ENCODE data around the gene PINK1.
"Not testable (repeated sequence)": the region's sequence is repeated elsewhere in the genome, so short reads cannot be mapped to it uniquely, and the experiment has no call there.

PINK1 gene

DNA sequence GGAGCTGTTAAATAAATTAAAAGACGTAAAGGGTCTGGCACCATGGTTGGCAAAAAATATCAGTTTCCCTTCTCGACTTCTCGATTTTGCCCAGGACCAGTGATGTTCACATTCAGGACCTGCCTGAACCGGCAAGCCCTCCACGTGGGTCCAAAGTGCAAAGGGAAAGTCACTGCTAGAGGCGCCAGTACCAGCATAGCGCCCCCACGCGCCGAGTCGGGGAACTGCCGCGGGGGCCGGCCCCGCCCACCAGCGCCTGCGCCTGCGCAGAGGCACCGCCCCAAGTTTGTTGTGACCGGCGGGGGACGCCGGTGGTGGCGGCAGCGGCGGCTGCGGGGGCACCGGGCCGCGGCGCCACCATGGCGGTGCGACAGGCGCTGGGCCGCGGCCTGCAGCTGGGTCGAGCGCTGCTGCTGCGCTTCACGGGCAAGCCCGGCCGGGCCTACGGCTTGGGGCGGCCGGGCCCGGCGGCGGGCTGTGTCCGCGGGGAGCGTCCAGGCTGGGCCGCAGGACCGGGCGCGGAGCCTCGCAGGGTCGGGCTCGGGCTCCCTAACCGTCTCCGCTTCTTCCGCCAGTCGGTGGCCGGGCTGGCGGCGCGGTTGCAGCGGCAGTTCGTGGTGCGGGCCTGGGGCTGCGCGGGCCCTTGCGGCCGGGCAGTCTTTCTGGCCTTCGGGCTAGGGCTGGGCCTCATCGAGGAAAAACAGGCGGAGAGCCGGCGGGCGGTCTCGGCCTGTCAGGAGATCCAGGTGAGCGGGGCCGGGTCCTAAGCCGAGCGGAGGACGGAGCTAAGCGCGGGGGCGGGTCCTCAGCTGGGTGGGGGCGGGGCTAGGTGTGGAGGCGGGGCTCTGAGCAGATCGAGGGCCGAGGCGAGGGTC, at the start of gene PINK1:
Gene PINK1, plus strand, starts transcription at position 269 of the 875 bp plus-strand sequence. Its CDS starts 91 bp downstream, at position 360.
- ATAC-seq = peak; percentile 88 to 89

DNA sequence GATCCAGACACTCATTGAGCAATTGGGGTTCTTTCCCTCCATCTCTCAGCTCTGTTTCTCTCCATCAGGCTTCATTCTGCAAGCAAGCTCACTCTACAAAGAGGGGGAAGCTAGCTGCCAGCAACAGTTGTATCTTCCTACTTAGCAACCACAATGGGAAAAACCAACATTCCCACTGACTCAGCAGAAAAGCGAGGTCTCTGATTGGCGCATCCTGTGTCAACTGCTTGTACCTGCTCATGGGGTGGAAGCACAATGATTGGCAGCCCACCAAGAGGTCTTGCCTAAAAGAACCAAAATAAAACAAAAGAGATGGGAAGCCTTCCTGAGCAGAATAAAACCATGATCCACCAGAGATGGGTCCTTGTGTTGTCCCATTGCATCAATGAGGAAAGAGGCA, 48.4 kb upstream of the PINK1 start:
- ATAC-seq = no peak

DNA sequence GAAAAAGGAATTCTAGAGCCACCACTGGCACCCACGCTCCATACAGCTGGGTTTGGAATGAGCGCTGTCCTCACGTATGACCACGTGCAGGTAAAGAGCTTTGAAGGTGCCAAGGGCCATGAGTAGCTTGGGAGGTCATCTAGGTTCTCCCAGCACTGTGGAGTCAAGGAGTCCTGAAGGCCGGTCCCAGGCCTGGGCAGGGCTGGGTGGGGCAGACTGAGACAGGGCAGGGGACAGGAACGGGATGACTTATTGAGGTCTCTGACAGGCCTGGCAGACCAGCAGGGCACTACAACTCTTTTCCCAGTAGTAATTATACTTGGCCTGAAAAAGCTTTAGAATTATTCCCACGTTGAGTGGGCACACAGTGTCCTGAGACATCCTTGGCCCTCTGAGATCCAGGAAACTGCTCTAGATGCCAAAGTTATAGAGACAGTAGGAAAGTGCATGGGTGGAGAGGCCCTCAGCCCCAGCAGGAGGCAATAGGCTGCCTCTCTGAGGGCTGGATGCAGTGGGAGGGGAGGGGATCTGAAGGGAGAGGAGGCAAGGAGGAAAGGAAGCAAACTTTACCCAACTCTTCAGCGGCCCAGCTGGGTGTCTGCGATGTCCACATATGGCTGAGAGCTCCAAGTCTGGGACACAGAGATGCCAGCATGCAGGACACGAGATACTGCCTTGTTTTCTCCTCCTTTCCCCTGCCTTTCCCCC, 46.2 kb upstream of the PINK1 start:
- no peak for ATAC-seq

DNA sequence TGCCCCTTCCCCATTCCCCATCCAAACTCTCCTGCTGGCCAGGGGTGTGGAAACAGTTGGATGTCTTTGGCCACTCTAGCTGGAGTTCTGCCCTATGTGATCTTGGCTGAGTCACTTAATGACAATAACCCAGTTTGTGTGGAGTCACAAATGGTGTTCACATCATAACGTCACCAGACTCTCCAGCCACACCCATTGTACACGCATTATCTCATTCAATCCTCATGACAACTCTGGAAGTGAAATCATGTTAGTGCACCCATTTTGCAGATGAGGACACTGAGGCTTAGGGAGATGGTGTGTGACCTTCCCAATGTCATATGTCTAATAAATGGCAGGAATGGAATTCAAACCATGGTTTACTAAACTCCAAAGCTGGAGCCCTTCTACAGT, 45.6 kb upstream of the PINK1 start:
- no peak for ATAC-seq

DNA sequence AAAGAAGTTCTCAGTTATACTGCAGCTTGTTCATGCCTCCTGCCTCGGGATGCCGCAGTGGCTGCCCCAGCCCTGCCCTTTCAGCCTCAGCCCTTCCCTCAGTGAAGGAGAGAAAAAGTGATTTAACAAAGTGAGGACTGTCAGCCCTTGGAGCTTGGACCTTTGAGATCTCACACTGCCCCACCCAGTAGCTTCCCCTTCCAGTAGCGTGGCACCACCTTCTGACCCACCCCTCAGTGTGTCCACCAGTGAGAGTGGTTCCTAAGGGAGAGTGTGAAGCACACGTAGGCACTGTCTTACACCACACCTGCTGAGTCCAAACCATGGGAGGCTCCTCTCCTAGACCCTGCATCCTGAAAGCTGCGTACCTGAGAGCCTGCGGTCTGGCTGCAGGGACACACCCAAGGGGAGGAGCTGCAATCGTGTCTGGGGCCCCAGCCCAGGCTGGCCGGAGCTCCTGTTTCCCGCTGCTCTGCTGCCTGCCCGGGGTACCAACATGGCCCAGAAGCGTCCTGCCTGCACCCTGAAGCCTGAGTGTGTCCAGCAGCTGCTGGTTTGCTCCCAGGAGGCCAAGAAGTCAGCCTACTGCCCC, 44.5 kb upstream of the PINK1 start, which contains the start of gene CDA:
Gene CDA, plus strand, starts transcription at position 464 of the 592 bp plus-strand sequence. Its CDS starts 33 bp downstream, at position 497.
- no peak for ATAC-seq

DNA sequence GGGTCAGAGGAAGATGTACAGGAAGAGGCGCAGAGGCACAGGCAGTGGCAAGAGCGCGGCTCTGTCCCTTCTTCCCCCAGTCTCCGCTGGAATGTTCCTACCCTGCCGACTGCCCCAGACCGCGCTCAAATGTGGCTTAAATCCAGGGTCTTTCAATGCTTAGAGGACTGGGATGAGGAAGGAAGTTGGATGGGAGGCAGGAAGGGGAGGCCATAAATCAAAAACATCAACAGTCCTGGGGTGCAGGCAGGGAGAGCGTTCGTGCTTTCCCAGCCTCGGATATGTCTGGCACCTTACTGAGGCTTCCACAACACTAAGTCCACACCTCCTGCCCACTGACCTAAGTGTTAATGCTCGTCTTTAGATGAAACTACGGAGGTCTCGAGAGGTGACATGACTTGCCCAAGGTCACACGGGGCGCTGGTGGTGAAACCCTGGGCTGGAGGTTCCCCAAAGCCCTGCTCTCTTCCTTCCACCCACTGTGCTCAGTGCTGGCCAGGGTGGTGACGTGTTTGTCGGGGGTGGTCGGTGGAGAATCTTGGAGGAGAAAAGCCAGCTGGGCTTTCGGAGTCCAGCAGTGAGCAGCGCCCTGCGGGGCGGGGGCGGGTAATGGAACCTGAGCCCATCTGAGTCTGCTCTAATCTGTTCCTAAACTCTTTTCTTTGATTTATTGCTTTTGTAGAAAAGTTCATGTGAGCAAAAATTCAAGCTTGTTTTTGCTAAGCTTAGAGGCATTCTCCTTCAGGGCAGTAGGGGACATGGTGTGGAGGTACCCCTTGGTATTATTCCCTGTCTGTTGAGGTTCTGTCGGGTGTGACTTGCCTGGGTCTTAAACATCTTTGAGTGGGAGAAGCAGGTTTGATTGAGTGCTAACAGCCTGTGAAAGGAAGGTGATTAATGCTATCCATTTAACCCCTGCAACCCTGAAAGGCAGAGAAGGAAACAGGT, 43.7 kb upstream of the PINK1 start:
- ATAC-seq = no peak

DNA sequence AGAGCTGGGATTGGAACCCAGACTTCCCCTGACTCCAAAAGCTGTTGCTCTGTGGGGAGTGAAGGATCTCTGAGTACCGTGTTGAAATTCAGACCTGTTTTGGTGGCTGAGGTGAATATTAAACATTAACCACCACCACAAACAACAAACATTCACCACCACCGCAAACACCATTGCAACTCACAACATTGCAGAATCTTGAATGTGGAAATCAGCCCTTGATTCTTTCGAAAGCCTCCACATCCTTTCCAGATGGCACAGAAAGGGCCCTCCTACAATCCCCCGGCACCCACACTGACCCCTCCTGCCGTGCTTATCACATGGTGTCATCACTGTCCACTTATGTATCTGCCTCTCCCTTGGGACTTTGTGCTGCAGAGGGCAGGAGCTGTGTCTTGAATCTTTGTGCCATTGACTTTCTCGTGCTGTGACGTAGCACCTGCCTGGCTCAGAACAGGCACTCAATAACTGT, 42.9 kb upstream of the PINK1 start:
- no peak for ATAC-seq

DNA sequence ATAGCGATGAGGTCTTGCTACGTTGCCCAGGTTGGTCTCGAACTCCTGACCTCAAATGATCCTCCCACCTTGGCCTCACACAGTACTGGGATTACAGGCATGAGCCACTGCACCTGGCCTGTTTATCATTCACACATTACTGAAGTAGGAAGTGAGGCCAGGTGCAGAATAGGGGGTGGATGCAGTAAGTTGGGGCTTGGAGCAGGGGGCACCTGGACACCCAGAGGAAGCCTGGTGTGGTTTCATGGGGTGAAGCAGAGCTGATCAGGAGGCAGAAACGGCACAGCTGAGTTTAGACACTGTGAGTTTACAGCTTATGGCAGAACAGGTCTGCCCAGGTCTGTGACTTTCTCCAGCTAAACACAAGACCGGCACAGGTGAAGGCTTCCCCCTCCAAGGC, 39.5 kb upstream of the PINK1 start:
- ATAC-seq = no peak

DNA sequence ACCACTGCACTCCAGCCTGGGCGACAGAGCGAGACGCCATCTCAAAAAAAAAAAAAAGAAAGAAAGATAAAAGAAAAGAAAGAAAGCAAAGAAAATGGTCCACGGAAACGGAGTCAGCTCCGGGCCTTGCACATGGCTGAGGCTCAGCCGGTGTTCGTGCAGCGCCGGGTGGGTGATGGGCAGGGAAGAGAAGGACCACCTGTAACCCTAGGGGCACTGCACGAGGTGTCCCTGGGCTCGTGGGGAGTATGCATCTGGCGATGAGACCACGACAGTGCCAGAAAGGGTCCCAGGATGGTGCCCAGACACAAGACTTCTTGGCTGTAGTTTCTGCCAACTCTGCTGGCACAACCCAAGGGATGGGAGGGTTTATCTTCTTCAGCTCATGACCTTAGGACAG, 38.5 kb upstream of the PINK1 start:
- ATAC-seq = no peak

DNA sequence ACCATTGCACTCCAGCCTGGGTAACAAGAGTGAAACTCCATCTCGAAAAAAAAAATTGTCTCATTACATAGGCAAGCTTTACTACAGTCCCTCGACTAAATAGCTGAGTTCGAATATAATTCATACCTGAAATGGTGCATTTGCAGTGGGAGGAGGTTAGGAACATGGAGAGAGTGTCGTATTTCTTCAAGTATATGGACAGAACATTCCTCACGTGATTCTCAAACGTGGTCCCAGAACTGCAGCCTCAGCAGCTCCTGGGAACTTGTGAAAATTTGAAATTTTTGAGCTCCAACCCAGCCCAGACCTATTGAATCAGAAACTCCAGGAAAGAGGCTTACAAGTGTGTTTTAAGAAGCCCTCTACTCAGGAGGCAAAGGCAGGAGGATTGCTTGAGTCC, 37.2 kb upstream of the PINK1 start:
- ATAC-seq = no peak

DNA sequence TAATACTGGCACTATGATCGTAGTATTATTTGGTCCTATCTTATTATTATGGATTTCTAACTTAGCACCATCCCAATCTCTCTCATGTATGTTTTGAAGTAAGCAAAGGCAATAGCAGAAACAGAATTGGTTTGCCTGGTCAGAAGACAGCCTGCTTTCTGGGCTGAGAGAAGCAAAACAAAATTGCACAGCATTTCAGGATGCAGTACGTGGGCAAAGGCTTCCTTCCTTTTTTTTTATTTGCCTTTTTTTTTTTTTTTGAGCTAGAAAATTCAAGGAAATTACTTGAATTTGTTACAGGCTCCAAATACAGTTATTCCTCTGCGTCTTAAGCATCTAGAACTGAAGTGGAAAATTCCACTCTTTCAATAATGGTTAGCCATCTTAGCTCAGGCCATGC, 35.6 kb upstream of the PINK1 start:
- ATAC-seq = no peak

DNA sequence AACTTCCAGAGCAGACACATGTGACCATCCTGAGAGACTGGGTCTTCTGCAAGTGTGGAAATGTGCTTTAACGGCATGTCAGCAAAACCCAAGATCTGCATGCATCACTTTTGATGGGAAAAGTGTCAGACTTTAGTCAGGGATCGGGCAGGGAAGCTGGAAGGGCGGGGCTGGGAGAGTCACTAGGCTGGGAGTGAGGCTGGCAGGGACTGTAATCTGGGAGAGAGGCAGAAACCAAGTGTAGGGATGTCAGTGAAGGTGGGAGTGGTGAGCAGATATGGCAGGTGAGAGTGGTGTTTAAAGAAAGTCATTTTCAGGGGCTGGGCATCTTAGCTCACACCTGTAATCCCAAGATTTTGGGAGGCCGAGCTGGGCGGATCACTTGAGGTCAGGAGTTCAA, 33.1 kb upstream of the PINK1 start:
- ATAC-seq = no peak

DNA sequence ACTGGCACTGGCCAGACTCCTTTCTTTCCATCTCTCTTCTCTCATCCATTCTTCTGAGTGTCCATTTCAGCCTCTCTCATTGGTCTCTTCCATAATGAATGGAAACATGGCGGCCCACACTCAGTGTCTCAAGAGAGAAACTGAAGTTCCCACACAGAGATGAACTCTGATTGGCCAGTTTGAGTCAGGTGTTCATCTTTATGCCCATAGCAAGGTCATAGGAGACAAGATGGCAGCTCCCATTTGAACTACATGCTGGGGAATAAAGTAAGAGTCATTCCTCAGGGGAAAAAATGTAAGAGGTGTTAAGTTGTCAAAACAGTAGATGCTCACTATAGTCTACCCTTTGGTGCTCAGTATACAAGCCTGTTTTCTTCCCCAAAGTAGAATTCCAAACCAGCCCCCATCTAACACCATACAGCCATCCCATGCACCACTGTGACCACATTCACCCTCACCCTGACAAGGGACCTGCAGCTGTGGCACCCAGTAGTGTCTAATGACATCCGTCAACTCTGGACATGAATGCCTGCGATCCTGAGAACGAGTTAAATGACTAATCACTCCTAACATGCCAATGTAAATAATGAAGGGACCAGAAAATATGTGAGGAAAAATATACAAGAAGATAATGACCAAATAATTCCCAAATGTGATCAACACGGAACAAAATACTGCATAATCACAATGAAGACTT, 32.0 kb upstream of the PINK1 start:
- no peak for ATAC-seq

DNA sequence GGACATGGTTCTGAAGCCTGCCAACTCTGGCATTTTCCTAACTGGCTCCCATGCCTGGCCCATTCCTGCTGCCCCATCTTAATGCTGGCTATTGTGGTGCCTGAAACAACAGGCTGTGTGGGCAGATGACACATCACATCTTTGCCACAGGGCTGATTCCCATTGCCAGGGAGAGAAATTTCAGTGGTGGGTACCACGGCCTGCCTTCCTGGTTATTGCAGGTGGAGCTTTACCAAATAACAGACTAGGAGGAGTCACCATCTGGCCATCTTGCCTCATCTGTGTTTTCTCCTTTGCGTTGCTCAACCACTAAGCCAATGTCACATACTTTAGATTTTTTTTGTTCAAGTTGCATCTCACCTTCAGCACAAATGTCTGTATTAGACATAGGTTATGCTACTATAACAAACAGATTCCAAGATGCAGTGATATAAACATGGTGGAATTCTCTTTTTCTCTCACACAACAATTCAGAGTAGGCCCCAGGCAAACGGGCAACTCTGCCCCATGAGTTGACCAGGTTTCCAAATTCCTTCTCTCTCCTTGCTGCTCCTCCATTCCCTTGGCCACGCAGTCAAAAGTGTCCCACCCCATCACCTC, 30.3 kb upstream of the PINK1 start:
- ATAC-seq = no peak

DNA sequence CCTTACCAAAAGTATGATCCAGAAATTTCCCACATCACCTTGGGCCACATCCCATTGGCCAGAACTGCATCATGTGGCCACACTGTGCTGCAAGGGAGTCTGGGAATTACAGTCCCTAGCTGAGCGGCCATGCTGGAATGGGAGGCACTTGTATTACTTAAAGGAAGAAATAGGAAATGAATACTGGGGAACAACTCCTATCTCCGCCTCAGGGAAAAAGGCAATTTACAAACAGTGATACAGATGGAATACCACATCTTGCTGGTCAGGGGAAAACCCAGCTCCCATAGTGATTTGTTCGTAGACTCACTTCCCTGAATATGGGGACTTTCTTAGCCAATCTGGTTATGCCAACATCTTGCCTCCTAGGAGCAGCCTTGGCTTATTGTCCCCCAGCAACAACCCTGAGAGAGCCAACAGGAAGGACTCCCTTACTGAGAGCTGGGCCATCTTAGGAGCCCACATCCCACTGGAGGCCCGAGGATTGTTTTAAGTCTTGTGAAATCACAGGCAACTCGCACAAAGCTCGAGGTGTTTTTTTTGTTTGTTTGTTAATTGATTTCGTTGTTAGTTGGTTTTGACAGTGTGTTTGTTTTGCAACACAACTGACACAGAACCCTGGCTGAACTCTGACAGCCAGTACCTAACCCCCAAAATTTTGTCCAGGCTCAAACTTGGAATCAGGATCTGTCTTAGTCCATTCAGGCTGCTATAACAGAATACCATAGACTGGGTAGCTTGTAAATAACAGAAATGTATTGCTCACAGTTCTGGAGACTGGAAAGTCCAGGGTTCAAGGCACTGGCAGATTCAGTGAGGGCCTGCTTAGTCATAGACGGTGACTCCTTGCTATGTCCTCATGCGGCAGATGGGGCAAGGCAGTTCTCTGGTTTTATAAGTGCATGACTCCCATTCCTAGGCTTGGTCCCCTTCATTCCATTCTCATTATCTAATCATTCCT, 29.5 kb upstream of the PINK1 start:
- no peak for ATAC-seq

DNA sequence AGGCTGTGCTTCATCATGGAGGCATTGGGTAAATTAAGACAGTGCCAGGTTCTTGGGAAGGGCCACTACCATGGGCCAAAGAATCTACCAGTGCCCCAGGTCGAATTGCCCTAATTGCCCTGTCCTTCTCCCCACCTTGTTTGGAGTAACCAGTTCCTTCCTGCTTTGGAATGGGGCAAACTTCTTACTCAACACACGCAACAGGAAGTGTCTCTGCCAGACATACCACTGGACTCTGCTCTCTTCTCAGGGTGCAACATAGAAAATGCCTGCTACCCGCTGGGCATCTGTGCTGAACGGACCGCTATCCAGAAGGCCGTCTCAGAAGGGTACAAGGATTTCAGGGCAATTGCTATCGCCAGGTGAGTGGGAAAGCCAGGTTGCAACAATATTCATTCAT, 28.6 kb upstream of the PINK1 start:
- no peak for ATAC-seq

DNA sequence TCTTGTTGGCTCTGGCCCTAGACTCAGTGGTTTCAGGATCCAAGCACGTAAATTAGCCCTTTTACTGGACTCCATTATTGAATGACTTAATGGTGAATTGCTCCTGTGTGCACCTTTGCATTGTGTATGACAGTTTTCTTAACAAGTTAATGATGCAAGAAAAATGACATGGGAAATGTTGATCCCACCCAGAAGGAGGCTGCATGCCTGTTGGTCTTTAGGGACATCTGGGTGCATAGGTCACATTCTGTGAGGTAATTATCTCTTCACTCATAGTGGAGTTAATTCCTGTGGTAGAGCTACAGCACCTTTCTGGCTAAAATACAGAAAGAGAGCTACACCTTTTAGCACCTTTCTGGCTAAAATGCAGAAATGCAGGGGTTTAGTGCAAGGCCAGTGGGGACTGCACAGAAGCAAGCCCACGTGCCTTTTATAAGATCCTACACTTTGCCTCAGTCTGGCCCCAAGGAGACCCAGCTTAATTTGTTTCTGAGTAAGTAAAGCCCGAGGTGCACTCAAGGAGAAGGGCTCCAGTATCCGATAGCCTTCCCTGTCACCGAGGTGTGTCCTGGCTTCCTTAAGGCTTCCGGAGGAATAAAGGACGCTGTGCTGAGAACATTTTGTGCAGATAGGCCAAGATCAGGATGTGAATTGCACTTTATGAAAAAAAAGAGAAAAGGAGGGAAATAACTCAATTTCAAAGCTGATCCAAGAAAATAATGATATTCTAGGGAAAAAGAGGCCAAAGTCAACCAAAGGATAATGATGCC, 26.3 kb upstream of the PINK1 start:
- not testable (repeated sequence) for ATAC-seq

DNA sequence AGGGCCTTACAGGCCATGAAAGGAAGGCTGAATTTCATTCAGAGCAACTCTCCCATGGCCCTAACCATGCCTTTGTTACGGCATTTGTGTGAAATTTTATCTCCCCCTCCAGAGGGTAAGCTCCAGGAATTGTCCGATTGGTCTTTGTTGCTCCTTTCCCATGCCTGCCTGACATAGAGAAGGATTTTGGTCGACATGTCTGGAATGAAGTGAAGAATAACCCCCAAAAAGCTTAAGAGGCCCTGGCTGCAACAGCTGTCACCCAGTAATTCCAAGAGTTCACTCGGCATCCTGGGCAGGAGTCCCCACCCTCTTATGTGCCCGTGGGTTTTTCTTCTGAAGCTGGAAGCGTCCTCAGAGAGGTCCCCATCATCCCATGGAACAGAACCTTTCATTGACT, 23.7 kb upstream of the PINK1 start:
- no peak for ATAC-seq

DNA sequence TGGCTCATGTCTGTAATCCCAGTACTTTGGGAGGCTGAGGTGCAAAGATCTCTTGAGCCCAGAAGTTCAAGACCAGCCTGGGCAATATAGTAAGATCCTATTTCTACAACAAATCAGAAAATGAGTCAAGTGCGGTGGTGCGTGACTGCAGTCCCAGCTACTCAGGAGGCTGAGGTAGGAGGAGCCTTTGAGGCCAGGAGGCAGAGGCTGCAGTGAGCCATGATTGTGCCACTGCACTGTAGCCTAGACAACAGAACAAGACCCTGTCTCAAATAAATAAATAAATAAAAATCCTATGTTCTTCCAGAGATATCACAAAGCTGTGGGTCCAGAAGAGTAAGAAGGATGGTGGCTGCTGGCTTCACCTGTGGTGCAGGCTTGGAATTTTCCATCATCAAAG, 22.3 kb upstream of the PINK1 start:
- ATAC-seq = no peak
